NCI-H226 (cell line): Measurements from ENCODE around the gene FLII.

Experiments
- DNase-seq: peaks from one replicate; pipeline ENCODE4 v3.0.0-alpha.2; 2015

Gene FLII

GRCh38 chr17:18213666-18214270, 44.8 kb downstream of the FLII start:
- DNase-seq, result no peak

- DNase-seq, result no peak
Observed at GRCh38 chr17:18208092-18208491, 50.4 kb downstream of the FLII start.

GRCh38 chr17:18206962-18207361, 51.6 kb downstream of the FLII start:
- no peak for DNase-seq

GRCh38 chr17:18205861-18206260, 52.7 kb downstream of the FLII start:
- no peak for DNase-seq

GRCh38 chr17:18203308-18203707, 55.2 kb downstream of the FLII start:
- DNase-seq, result no peak

- no peak for DNase-seq
Observed at GRCh38 chr17:18201108-18201507, 57.4 kb downstream of the FLII start.

GRCh38 chr17:18198530-18198929, 60.0 kb downstream of the FLII start:
- DNase-seq, result no peak

- no peak for DNase-seq
Observed at GRCh38 chr17:18197535-18198194, 60.9 kb downstream of the FLII start.

- no peak for DNase-seq
Observed at GRCh38 chr17:18195246-18195645, 63.3 kb downstream of the FLII start.
